Psoas muscle (tissue), 8 donors: ENCODE data around the gene CCDC88A. TPM values are rescaled to one million over a fixed set of nuclear protein-coding genes. Genes with fewer than 3 reads are reported as not detected.

ENCODE experiments used
- ATAC-seq, 4 donors: fragments of 200-7000 bp; cut with Tn5 transposase; one replicate each; pipeline ENCODE4 v1.9.1; 2020; ENCODE audit warnings: moderate library complexity in 3 of 4, mild to moderate bottlenecking in 2 of 4
- DNase-seq, 2 donors: peaks; one replicate each; pipeline ENCODE4 v3.0.0-alpha.2; 2020
- H3K27ac ChIP-seq: fragments of 200-600 bp; one replicate; pipeline ENCODE4 v1.8.0; 2022
- H3K27me3 ChIP-seq, 3 donors: fragments of 200-600 bp in 1 of 3; one replicate each; pipeline versions ENCODE4 v1.6.1 to v1.8.0; 2013 to 2022; ENCODE audit warnings: low read length in 2 of 3, mild to moderate bottlenecking in 2 of 3, moderate library complexity in 1 of 3; ENCODE audit not compliant: insufficient read depth in 3 of 3
- H3K36me3 ChIP-seq, 2 donors: fragments of 200-600 bp in 1 of 2; one replicate each; pipeline versions ENCODE4 v1.6.1 to v1.8.0; 2013 to 2022; ENCODE audit warnings: low read depth in 1 of 2, mild to moderate bottlenecking in 1 of 2, moderate library complexity in 1 of 2; ENCODE audit not compliant: insufficient read depth in 1 of 2
- H3K4me1 ChIP-seq: fragments of 200-600 bp; one replicate; pipeline ENCODE4 v1.8.0; 2022
- H3K4me3 ChIP-seq: fragments of 200-600 bp; one replicate; pipeline ENCODE4 v1.8.0; 2022; ENCODE audit warnings: mild to moderate bottlenecking
- H3K9me3 ChIP-seq: fragments of 200-600 bp; one replicate; pipeline ENCODE4 v1.8.0; 2022
- WGBS, 3 donors: extraction: QIAGEN DNeasy Blood & Tissue Kit; methylation state at CpG; one replicate each; pipeline versions ENCODE4 v1.1.6 to v1.1.7; 2013; 5-methylcytosine and 5-hydroxymethylcytosine counted together
- intact Hi-C, 2 donors: fragments of 100-400 bp; cut with DNase I; formaldehyde crosslinking; loops; one replicate each; pipeline versions ENCODE4 v1.11.0 to v1.14.2; 2022
- polyA plus RNA-seq, 3 donors: library from polyadenylated mRNA; stranded (reverse); fragments of 200-250 nt; gene quantifications; one replicate each; pipeline ENCODE4 v1.2.3, GENCODE V29; 2013
- total RNA-seq, 4 donors: library from RNA; stranded (reverse); fragmentation: NEBNext Ultra II Directional in 2 of 4; extraction: Animal tissue kit (Norgen Biotek cat#: 25700) in 2 of 4; gene quantifications; one replicate each; pipeline versions ENCODE4 v1.2.1 to v1.2.4, GENCODE V29; 2021 to 2023
- TF ChIP-seq, protein P1 (sequence below): fragments of 200-600 bp; IDR thresholded peaks from one replicate; pipeline ENCODE4 v1.8.0; 2022; ENCODE audit warnings: antibody characterized with exemption
- donor health status: healthy with polysubstance abuse.
- donor health status: DM: no; HTN: no; CAD: no; lungs with moderate emphysema.
- donor health status: Bipolar disorder and iron deficiency.
- donor health status: healthy.
- donor health status: DM: yes; HTN: yes; CAD: no.
- donor health status: DM: no; HTN: no; CAD: no.
- donor health status: DM: no; HTN: no; CAD: no.
- donor health status: DM: yes; HTN: yes; CAD: no.

The CCDC88A gene
- total and polyA plus RNA-seq, 7 donors, result 4.7 to 21.4 (median 12.3) TPM

DNA sequence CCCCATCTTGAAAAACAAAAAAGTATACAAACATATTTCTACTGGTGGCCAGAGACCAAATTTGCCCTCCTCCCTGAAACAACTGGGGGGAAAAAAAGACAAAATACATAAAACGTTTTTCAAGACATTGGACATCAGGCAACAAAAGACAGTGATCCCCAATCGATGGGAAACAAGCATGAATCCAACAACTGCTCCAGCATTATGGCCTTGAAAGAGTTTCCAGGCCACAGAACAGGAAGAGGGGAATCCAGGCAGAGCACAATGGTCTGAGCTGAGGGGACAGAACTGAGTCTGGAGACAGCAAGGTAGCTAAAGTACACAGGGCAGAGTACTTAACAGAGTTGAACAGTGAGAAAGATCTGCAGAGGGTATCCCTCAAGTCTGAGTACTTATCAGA lies 4.4 kb downstream of the CCDC88A start:
- Histone ChIP-seq H3K27me3 (no peaks in the 10 kb centered on the region), H3K36me3 (no peaks in the 10 kb centered on the region), H3K4me1 (peaks cover 13% of the 10 kb centered on the region), H3K4me3 (no peak overlapping the region), H3K9me3 (no peaks in the 10 kb centered on the region), H3K27ac (no peak overlapping the region)
- TF ChIP-seq, protein P1, sequence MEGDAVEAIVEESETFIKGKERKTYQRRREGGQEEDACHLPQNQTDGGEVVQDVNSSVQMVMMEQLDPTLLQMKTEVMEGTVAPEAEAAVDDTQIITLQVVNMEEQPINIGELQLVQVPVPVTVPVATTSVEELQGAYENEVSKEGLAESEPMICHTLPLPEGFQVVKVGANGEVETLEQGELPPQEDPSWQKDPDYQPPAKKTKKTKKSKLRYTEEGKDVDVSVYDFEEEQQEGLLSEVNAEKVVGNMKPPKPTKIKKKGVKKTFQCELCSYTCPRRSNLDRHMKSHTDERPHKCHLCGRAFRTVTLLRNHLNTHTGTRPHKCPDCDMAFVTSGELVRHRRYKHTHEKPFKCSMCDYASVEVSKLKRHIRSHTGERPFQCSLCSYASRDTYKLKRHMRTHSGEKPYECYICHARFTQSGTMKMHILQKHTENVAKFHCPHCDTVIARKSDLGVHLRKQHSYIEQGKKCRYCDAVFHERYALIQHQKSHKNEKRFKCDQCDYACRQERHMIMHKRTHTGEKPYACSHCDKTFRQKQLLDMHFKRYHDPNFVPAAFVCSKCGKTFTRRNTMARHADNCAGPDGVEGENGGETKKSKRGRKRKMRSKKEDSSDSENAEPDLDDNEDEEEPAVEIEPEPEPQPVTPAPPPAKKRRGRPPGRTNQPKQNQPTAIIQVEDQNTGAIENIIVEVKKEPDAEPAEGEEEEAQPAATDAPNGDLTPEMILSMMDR, result no peak
- DNase-seq (no peak), ATAC-seq (no peak)
- WGBS, 3 donors, result 58 to 80% (median 71%) methylated on average over 2 of the region's 2 CpGs
- intact Hi-C loops, result loop anchor here (5.0 to 10.0 kb wide), 3 partner anchors 50 to 133 kb away; no protein-coding TSS in a partner anchor

DNA sequence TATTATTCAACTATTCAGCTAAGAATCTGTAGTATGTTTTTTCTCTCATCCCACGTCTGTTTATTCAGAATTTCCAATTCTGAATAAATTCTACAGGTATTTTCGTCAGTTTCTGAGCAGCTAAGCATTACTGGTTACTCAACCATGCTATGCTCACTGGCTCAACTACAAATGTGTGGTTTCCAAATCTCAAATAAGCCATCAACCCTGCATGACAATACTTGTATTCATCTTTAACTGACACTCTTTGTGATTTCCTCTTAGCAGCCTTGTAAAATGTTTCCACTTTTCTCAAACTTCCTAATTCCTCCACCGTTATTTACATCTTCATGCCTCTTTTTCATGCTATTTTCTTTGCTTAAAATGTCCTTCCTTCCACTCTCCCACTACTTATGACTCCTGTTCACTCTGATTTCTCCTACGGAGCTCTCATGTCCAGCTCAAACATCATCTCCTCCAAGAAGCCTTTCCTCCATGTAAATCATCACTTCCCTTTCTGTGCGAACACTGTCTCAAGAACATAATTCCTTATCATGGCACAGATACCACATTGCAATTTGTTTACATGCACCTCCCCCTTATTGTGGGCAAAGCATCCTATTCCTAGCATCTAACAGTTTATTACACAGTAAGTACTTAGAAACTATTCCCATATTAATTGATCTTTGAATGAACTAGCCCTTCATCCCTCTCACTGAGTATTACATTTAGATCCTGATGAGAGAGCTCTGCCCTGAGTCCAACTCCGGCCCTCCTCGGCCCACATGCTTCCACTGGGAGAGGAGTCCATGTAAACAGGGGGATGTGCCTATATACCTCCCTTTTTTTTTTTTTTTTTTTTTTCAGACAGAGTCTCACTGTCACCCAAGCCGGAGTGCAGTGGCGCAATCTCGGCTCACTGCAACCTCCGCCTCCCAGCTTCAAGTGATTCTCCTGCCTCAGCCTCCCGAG lies 10.5 kb downstream of the CCDC88A start:
- Histone ChIP-seq H3K4me1 (no peaks in the 10 kb centered on the region), H3K36me3 (peaks cover 0 to 12% of the 10 kb centered on the region in 2 donors), H3K27me3 (no peaks in the 10 kb centered on the region), H3K4me3 (no peak overlapping the region), H3K27ac (no peak overlapping the region), H3K9me3 (no peaks in the 10 kb centered on the region)
- 84 to 88% (median 87%) methylated on average over 12 of the region's 12 CpGs for WGBS, 3 donors
- DNase-seq, result no peak
- intact Hi-C loops, result no loop called here
- ATAC-seq, result no peak
- TF ChIP-seq, protein P1, result no peak

DNA sequence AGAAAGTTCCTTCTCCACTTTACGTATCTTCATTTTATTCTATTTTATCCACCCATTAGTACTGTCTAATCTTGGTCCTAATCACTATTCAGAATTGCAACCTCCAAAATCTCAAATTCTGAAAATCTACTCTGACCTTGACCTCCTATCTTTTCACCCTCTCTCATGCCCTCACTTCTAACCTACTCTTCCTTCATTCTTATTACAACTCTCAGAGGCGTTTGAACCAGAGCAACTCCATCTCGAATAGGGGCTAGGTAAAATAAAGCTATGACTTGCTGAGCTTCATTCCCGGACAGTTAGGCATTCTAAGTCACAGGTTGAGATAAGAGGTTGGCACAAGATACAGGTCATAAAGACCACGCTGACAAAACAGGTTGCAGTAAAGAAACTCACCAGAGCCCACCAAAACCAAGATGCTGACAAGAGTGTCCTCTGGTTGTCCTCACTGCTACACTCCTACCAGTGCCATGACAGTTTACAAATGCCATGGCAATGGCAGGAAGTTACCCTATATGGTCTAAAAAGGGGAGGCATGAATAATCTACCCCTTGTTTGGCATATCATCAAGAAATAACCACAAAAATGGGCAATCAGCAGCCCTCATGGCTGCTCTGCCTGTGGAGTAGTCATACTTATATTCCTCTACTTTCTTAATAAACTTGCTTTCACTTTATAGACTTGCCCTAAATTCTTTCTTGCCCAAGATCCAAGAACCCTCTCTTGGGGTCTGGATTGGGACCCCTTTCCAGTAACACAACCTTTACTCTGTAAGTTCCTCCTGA lies 11.4 kb downstream of the CCDC88A start:
- Histone ChIP-seq H3K4me1 (no peaks in the 10 kb centered on the region), H3K4me3 (no peak overlapping the region), H3K9me3 (no peaks in the 10 kb centered on the region), H3K27me3 (no peaks in the 10 kb centered on the region), H3K27ac (no peak overlapping the region), H3K36me3 (peaks cover 0 to 12% of the 10 kb centered on the region in 2 donors)
- DNase-seq (no peak), ATAC-seq (no peak)
- TF ChIP-seq, protein P1, result no peak
- 76 to 87% (median 79%) methylated on average over 5 of the region's 5 CpGs for WGBS, 3 donors
- intact Hi-C loops, result no loop called here

DNA sequence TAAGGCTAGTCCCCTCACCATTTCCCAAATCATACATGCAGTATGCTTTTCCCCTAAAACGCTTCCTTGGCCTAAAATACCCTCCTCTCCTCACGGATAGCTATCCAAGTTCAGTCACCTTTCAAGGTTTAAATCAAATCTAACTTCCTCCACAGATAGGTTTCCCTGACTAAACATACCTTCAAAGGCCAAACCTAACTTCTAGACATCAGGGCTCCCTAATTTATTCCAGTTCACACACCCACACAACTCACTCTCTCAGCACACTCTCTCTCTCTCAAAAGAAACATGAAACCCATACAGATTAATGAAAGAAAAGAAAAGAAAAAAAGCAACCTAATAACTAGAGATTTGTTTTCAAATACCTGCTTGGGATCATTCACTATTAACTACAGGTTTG lies 14.5 kb downstream of the CCDC88A start:
- DNase-seq, result no peak
- Histone ChIP-seq H3K9me3 (no peaks in the 10 kb centered on the region), H3K4me1 (no peaks in the 10 kb centered on the region), H3K27me3 (no peaks in the 10 kb centered on the region), H3K27ac (no peak overlapping the region), H3K4me3 (no peak overlapping the region), H3K36me3 (peaks cover 0 to 12% of the 10 kb centered on the region in 2 donors)
- TF ChIP-seq, protein P1, result no peak
- no peak for ATAC-seq
- 88 to 91% (median 90%) methylated on average over 2 of the region's 2 CpGs for WGBS, 3 donors
- intact Hi-C loops, result no loop called here
